Activated CD8-positive, alpha-beta memory T cell treated with anti-CD3 and anti-CD28 coated beads, Interleukin-2, amount 50 U/mL, for 48 hours (primary cell): ENCODE data around the gene FGF14.
"Not testable (repeated sequence)": the region's sequence is repeated elsewhere in the genome, so short reads cannot be mapped to it uniquely, and the experiment has no call there.

Source experiments
- DNase-seq: peaks from one replicate; pipeline ENCODE4 v3.0.0-alpha.2; 2020

Gene FGF14

DNA sequence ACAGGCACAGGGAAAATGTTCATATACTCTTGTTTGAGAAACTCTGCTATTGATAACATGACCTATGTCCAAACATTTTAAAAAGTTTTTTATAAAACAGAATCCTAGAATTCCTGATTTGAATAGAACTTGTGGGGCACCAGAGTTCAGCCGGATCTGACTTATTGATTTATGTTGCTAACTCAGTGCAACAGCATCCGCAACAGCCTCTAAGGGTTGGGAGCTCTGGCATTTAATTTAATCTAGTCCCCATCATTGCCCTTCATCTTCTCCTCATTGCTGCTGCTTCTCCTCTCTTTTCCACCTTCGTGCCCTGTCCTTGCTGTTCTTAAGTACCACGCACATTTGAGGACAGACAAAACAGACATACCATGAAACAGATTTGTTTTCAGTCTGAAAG, 214.5 kb downstream of the FGF14 start:
- no peak for DNase-seq

GRCh38 chr13:102185375-102185984, 216.4 kb downstream of the FGF14 start:
- DNase-seq: no peak

DNA sequence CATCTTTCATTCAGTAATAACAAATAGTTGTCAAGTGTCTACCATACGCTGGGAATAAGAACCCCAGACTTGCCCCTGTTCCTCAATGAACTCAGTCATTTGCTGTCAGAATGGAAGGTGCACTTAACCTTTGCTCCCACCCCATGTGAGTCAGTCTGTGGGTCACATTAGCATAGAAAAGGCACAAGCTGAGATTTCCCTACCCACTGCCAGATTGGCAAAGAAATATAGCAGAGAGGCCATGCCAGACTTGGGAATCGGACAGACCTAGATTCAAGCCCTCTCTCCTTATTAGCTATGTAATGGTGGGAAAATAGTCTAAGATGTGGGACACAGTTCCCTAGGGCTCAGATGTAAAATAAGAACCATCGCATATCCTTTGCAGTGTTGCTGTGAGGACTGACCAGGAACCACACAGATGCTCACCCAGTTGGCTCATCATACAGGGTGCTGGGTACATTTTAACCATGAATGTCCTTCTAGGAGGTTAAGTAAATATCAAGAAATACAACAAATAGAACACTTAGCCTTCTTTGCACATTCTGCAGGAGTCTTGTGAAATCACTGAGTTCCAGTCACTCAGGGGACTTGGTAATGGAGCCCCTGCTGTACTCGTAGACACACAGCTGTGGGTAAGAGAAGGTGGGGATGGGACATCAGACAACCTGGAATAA, 218.2 kb downstream of the FGF14 start:
- no peak for DNase-seq

DNA sequence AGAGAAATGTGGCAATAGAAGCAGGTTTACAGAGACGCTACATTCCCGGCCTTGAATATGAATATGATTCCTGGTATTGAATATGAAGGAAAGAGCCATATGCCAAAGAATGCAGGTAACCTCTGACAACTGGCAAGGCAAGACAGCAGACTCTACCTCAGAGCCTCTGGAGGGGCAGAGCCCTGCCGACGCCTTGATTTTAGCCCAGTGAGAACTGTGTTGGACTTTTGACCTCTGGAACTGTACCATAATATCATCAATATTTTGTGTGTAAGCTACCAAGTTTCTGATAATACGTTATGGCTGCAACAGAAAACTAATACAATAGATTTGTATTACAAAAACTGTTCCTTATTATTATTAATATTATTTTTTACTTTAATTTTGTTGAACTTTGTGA, 219.7 kb downstream of the FGF14 start:
- no peak for DNase-seq

DNA sequence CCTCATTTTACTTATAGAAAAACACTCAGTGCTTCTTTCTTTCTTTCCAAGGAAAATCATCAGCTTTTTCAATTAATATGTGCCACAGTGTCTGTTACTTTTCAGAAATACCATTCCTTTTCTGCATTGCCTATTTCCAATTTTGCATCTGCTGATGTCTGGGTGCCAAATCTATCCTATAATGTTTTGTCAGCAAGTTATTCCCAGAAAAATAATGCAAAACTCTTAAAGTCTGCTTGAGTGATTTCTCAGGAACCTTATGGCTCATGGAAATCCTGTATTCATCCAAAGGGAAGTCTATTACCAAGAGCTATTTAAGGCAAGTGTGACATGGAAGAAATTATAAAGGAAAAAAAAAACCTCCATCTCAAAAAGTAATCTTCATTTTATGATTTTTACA, 224.4 kb downstream of the FGF14 start:
- DNase-seq: no peak

DNA sequence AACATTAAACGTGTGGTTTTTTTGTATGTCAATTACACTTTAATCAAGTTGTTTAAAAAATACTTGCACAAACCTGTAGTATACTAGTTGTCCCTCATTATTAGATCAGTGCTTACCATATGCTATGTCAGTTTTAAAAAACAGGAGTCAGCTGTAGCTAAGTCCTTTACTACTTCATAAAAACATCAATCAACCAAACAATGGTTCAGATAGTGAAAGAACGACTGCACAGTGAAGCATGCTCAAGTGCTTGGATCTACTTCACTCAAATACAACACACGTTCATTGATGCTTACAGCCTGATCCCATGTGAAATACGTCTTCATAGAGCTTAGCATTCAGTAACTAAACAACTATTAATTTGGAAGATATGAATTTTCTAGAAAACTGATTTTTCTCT, 225.0 kb downstream of the FGF14 start:
- DNase-seq: no peak

DNA sequence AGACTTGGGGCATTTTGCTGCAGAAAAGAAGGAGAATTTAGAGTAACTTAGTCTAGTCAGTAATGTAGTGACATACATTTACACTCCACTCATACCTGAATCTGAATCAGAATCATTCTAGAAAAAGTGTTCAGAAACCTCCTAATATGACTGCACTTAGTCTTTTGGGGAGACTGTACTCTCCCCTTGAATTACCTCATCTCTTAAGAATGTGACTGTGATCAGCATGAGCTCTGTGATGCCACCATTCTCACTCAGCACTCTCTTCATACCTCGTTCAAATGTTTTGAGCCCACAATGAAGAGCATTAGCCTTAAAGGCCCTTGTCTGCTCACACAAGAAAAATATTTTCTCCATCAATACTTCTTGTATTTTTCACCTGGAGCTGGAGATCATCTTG, 229.4 kb downstream of the FGF14 start:
- no peak for DNase-seq

DNA sequence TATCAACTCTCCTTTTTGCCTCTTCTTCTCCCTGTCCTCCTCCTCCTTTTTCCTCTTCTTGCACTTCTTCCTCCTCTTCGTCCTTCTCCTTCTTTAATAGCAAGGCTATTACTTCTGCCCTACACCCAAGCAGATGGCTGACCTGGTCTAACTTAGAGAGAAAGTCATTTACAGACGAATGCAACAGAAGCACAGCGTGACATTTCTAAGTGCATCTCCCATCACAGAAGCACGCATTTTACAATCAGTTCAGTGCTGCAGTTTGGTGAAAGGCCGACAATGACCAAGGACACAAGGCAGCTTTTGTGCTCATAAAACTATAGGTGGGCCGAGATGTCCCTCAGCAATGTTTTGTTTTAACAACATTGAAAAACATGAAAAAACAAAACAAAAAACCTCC, 231.5 kb downstream of the FGF14 start:
- DNase-seq: no peak

DNA sequence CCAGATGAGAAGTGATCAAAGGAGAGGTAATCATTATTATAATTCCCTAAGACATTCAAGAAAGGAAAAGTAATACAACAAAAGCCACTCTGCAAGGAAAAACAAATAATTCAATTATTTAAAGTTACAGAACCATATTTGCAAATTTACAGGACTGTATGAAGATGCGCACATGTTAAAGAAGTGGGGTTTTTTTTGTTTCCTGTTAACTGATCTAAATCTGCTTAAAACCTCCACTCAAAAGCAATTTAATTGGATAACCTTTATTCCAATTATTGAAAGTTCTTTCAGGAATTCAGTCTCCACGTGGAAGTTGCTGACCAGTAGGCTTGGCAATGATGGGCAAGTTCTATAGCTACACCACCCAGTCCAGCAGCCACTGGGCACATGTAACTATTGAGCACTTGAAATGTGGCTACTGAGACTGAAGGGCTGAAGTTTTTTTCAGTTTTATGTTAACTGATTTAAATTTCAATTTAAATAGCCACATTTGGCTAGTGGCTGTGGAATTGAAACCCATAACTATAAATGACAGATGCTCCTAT, 232.3 kb downstream of the FGF14 start:
- DNase-seq: no peak

DNA sequence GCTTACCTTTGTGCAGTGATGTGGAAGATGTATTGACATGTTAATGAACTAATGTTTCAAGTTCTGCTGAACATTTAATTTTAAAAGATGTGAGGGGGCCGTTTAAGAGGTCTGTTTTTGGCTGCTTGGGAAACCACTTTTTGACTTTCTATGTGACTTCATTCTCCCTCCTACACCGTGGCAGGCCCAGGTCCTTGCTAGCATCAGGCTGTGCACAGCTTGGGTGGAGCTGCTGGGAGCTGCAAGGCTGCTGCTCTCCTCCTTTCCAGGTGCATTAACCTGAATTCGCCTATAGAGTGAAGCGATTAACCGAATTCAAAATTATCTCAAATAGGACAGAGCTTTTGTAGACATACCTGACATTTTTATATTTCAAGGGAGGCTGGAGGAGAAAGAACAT, 249.1 kb downstream of the FGF14 start:
- DNase-seq: no peak

- DNase-seq: no peak
Measured at GRCh38 chr13:102147353-102147752, 254.5 kb downstream of the FGF14 start.

DNA sequence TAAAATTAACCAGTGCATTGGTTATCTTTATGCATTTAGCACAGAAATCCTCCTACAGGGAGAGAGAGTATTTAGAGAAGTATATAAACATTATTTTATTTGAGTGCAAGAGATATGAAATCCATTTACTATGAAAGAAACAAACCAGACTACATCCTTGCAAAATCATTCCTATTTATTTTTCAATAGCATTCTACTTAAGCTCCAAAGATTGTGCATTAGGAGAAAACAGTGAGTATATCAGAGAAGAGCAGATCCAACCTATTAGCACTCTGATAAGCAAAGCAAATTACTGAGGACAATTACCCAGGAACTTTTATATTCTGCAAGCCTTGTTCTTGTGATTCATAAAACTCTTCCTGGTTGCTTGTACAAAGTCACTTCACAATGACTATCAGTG, 256.1 kb downstream of the FGF14 start:
- no peak for DNase-seq

GRCh38 chr13:102142473-102142826, 259.4 kb downstream of the FGF14 start:
- DNase-seq: no peak

DNA sequence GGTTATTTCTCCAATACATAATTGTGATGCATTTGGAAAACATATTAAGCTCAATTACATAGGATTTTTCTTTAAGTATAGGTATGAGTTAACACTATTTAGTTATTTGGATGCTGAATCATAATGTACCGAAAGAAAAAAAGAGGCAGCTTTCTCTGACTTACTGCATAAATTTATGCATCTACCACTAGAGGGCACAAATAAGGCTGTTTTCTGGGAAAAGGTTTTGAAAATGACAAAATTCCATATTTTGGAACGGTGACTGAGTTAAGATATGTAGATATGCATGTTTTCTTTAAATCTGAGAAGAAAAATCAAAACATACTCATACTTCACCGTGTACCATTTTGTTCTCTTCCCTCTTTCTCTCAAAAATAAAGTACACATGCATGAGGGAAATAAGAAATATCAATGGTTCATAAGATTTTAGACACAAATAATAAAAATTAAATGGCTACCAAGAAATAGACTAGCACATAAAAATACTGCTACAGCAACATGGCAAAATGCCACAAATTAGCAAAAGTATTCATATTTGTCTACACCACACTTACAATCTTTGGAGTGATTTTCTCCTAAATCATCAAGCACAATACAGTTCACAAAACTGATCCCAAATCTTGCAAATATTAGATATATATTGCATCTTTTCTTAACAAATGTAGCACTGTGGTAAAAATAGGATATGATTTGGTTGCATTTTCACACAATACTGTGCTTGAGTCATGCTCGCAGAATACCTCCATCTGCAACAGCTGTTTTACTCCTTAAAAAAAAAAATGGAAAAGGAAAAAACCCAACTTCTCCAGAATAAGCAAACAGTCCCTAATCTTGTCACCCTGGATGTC, 260.0 kb downstream of the FGF14 start:
- DNase-seq: no peak

GRCh38 chr13:102139626-102140025, 262.2 kb downstream of the FGF14 start:
- DNase-seq: no peak

DNA sequence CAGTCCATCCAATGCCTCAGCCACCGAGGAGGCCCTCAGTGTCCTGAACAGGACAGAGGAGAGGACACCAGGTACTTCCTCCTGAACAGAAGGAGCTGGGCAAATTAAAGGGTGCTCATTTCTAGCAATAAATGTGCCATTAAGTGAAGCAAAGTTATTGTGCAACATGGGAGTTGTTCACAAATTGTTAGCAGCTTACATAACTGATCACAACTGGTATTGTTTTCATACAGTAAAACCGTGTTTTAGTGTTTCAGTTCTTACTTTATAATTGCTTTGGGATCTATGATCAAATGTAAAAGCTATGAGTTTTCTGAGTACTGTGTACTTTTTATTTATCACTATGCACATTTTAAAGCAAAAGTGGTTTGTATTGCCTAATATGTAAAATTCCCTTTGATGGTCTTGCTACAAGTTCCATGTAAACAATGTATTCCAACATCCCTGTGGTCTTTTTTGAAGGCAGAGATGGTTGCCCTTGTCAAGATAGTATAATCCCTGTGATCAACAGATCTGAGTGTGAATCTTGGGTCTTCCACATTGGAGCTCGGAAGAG, 263.1 kb downstream of the FGF14 start:
- no peak for DNase-seq

- DNase-seq: not testable (repeated sequence)
Measured at GRCh38 chr13:102137904-102138303, 263.9 kb downstream of the FGF14 start.

DNA sequence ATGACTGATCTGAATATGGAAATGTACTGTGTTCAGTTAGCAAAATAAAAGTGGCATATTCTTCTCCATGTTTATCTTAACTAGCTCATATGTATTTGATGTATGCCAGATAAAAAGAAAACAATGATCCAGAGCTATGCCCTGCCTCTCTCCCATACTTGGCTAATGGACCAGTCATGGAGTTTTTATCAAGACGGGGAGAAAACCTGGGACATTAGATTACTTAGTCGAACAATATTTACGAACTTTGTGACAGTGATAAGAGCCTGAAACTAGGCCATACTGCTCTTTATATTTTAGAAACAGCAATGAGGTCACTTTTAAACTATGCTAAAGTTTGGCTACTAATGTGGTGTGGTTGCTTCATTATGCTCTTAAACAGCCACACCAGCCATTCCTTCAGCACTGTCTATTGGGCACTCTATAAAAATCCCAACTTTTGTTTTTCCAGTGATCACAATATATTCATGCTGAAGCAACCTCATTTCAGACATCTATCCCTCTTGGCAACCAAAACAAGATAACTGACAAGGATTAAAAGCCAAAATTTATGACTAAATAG, 265.0 kb downstream of the FGF14 start:
- no peak for DNase-seq

DNA sequence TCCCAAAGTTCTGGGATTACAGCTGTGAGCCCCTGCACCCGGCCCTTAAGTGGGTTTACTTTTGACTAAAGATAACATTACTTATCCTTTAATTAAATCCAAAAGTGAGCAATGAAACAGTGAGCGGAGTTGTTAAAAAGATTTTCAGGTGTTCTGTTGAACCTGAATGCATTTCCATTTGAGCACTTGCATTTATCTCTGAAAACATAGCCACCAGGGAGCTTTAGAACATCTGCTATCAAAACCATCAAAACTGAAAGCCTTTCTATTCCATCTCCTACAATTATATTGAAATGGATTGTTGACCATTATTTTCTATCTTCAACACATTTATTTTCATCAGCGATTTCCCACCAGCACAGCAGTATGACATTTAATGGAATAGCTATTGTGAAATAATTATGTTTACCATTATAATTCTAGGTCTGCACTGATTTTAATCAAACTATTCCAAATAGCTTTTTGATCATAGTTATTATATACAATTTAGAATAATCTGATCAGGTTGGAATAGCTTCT, 269.0 kb downstream of the FGF14 start:
- no peak for DNase-seq

DNA sequence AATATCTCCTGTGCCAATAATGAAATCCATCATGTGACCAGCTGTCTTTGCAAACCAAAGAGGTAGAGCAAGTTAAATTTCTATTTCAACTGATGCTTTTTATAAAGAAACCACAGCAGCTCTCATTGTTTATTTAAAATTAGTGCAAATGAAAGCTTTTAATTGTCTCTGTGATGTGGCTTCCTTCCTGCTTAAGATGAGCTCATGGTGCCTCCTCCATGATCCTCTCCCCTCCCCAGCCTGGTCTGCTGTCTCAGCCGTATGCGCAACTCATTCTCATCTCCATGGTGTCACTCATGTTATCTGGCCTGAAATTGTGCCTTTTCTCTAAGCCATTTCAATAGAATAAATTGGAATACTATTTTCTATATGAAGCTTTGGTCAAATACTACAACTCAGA, 270.6 kb downstream of the FGF14 start:
- no peak for DNase-seq

DNA sequence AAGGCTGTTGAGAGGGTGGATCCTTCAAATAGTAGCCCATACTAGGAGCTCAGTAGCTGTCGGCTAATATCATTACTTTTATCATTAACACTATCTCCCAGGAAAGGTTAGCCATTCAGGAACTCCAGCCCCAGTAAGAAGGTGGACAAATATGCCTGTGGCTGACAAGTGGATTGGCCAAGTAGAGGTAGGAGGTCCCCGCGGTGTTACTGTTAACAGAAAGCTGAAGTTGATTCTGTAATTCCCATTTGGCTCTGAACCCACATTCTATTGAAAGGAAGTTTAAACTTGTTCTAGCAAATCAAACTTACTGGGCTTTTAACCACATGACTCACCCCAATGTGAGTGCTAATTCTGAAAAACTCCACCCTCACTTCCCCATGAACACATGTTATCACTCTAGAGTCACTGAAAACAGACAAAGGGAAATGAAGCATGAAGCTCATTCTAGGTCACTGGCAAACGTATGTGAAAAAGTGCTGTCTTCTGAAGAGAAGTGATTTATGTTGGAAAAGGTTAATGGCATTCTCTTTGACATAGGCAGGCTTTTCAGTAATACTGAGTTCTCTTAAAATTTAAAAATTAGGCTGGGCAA, 273.5 kb downstream of the FGF14 start:
- no peak for DNase-seq

DNA sequence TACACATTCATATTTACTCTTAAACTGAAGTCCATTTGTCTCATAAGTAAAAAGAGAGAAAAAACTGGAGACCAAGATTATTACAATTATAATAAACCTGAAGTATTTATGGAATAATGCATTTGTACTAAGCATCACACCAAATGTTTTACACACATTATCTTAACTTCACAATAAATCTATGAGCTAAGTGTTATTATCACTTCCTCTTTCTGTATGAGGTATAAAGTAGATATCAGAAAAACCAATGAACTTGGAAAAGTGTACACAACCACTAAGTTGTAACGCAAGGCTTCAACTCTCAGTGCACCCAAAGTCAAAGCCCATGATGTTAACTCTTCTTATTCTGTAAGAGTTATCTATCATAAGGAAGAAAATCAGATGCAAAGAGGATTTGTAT, 274.7 kb downstream of the FGF14 start:
- no peak for DNase-seq

DNA sequence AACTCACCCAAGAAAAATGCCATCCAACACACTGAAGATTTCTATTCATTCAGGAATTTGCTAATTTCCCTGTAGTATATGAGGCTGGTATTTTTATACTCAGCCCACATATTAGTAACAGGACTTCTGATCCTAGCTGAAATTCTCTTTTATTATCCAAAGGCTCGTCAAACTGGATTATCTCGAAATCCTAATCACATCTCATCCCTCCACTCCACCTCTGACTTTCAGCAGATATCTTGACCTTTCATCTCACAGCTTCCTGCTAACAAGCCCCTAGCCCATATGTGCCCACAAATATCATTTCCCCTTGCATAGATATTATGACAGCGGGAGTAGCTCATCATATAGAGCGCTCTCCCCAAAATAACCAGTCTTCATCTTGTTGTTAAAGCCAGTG, 279.7 kb downstream of the FGF14 start:
- no peak for DNase-seq
